Peyer's patch (tissue), 4 donors: ENCODE measurements around the gene PPIP5K1.
"Not testable (repeated sequence)": the region's sequence is repeated elsewhere in the genome, so short reads cannot be mapped to it uniquely, and the experiment has no call there.

Experiments
- POLR2A ChIP-seq, 2 donors: fragments of 450-650 bp; IDR thresholded peaks; one replicate each; pipeline ENCODE4 v1.5.1; 2017; ENCODE audit warnings: antibody characterized with exemption in 2 of 2, mild to moderate bottlenecking in 2 of 2, moderate library complexity in 2 of 2
- TF ChIP-seq, protein P1 (sequence below), 6 experiments: fragments of 450-650 bp in 4 of 6; fragments of 200-600 bp in 2 of 6; sonication (generic) in 1 of 6; IDR thresholded peaks; one replicate each; pipeline ENCODE4 v1.5.1; 2017 to 2019; ENCODE audit warnings: antibody characterized with exemption in 6 of 6, mild to moderate bottlenecking in 3 of 6, moderate library complexity in 1 of 6

DNA sequence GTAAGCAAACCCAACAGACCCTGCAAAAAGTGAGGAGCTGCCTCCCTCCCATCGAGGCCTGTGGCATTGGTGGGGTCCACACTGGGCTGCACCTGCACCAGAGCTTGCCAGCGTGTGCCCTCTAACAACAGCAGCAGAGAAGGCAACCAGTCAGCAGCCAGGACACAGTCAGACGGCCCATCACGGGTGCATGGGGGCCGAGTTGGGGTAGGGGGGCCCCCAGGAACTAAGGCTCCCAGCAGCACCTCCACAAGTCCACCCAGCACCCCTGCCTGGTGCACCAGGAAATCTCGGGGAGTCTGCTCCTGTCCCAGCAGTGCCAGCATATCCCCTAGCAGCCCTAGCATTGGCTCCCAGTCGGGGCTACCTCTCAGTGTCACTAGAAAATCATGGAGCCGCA is 27.7 kb upstream of the PPIP5K1 start:
- not testable (repeated sequence) for TF ChIP-seq POLR2A (IDR thresholded peaks at IDR 0.05)
- TF ChIP-seq, protein P1, sequence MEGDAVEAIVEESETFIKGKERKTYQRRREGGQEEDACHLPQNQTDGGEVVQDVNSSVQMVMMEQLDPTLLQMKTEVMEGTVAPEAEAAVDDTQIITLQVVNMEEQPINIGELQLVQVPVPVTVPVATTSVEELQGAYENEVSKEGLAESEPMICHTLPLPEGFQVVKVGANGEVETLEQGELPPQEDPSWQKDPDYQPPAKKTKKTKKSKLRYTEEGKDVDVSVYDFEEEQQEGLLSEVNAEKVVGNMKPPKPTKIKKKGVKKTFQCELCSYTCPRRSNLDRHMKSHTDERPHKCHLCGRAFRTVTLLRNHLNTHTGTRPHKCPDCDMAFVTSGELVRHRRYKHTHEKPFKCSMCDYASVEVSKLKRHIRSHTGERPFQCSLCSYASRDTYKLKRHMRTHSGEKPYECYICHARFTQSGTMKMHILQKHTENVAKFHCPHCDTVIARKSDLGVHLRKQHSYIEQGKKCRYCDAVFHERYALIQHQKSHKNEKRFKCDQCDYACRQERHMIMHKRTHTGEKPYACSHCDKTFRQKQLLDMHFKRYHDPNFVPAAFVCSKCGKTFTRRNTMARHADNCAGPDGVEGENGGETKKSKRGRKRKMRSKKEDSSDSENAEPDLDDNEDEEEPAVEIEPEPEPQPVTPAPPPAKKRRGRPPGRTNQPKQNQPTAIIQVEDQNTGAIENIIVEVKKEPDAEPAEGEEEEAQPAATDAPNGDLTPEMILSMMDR (IDR thresholded peaks at IDR 0.05) = not testable (repeated sequence)
